ENCODE results near the gene E2F8.

DNA sequence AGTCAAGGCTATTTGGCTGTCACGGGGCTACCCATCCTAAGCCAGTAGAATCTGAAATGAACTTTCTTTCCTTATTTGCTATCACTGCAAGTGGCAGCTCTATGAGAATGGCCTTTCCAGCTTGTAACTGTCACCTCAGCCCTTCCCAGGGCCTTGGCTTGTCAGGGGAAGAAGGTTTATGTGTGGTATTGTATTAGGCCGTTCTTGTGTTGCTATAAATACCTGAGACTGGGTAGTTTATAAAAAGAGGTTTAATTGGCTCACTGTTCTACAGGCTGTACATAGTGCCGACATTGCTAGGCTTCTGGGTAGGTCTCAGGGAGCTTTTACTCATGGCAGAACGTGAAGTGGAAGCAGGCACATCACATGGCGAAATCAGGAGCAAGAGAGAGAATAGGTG is 26.8 kb upstream of the E2F8 start:
- TF ChIP-seq POLR2A (IDR thresholded peaks at IDR 0.05; ENCODE audit: low read depth, low read length) (no peak), POLR2AphosphoS5 (IDR thresholded peaks at IDR 0.05; ENCODE audit: low read depth, low read length) (no peak)

Measured in GM12891 (cell line).